Kidney glomerular epithelial cell (primary cell): ENCODE data around the gene PSRC1.

Experiments
- DNase-seq: peaks from one replicate; lab custom pipeline; 2025; lab: John Stamatoyannopoulos, UW

The PSRC1 gene

GRCh38 chr1:109258481-109259466, 24.2 kb downstream of the PSRC1 start:
- DNase-seq, result no peak

- DNase-seq, result no peak
Measured at GRCh38 chr1:109257682-109258421, 25.1 kb downstream of the PSRC1 start.

- DNase-seq, result peak; percentile 61
Measured at GRCh38 chr1:109256971-109257681, 25.8 kb downstream of the PSRC1 start.

GRCh38 chr1:109256085-109256484, 26.9 kb downstream of the PSRC1 start:
- DNase-seq, result no peak

GRCh38 chr1:109255678-109256077, 27.3 kb downstream of the PSRC1 start:
- no peak for DNase-seq

- DNase-seq, result no peak
Measured at GRCh38 chr1:109255097-109255651, 27.8 kb downstream of the PSRC1 start.

GRCh38 chr1:109254621-109255096, 28.3 kb downstream of the PSRC1 start:
- peak; percentile 85 for DNase-seq

GRCh38 chr1:109253803-109254620, 28.9 kb downstream of the PSRC1 start:
- peak; percentile 93 for DNase-seq

GRCh38 chr1:109252893-109253802, 29.8 kb downstream of the PSRC1 start:
- peak; percentile 79 for DNase-seq

GRCh38 chr1:109252167-109252892, 30.6 kb downstream of the PSRC1 start:
- no peak for DNase-seq

- DNase-seq, result no peak
Measured at GRCh38 chr1:109251277-109252166, 31.4 kb downstream of the PSRC1 start.

- DNase-seq, result no peak
Measured at GRCh38 chr1:109250454-109251276, 32.3 kb downstream of the PSRC1 start.

- no peak for DNase-seq
Measured at GRCh38 chr1:109249654-109250401, 33.1 kb downstream of the PSRC1 start.

GRCh38 chr1:109248797-109249629, 33.9 kb downstream of the PSRC1 start, which contains the start of gene CELSR2:
Gene CELSR2 (plus strand): TSS chr1:109249539. CDS start chr1:109250080, 541 bp downstream.
- peak; percentile 44 for DNase-seq

- no peak for DNase-seq
Measured at GRCh38 chr1:109248444-109248796, 34.5 kb downstream of the PSRC1 start.
